Nephron progenitor cell (in vitro differentiated cells): ENCODE measurements around the gene TAP2.

Experiments used
- DNase-seq: peaks from one replicate; pipeline ENCODE4 v3.0.0; 2021
- H3K27ac Mint-ChIP-seq: 2 replicates; pipeline ENCODE4 v1.8.0; 2021; ENCODE audit warnings: mild to moderate bottlenecking, moderate library complexity, mixed read lengths
- H3K27me3 Mint-ChIP-seq: 2 replicates; pipeline ENCODE4 v1.8.0; 2021; ENCODE audit warnings: mild to moderate bottlenecking, low read depth, mixed read lengths; ENCODE audit not compliant: poor library complexity
- H3K36me3 Mint-ChIP-seq: 2 replicates; pipeline ENCODE4 v1.8.0; 2021; ENCODE audit warnings: low read depth, mixed read lengths
- H3K4me1 Mint-ChIP-seq: 2 replicates; pipeline ENCODE4 v1.8.0; 2021; ENCODE audit warnings: mixed read lengths
- H3K4me3 Mint-ChIP-seq: 2 replicates; pipeline ENCODE4 v1.8.0; 2021; ENCODE audit warnings: mild to moderate bottlenecking, moderate library complexity, mixed read lengths
- H3K9me3 Mint-ChIP-seq: 2 replicates; pipeline ENCODE4 v1.8.0; 2021; ENCODE audit warnings: mild to moderate bottlenecking, moderate library complexity, mixed read lengths
- TF ChIP-seq, protein P1 (sequence below): fragments of 200-600 bp; sonication (generic); IDR thresholded peaks from 2 replicates; pipeline ENCODE4 v1.5.0; 2021; ENCODE audit warnings: antibody characterized with exemption

Gene TAP2

DNA sequence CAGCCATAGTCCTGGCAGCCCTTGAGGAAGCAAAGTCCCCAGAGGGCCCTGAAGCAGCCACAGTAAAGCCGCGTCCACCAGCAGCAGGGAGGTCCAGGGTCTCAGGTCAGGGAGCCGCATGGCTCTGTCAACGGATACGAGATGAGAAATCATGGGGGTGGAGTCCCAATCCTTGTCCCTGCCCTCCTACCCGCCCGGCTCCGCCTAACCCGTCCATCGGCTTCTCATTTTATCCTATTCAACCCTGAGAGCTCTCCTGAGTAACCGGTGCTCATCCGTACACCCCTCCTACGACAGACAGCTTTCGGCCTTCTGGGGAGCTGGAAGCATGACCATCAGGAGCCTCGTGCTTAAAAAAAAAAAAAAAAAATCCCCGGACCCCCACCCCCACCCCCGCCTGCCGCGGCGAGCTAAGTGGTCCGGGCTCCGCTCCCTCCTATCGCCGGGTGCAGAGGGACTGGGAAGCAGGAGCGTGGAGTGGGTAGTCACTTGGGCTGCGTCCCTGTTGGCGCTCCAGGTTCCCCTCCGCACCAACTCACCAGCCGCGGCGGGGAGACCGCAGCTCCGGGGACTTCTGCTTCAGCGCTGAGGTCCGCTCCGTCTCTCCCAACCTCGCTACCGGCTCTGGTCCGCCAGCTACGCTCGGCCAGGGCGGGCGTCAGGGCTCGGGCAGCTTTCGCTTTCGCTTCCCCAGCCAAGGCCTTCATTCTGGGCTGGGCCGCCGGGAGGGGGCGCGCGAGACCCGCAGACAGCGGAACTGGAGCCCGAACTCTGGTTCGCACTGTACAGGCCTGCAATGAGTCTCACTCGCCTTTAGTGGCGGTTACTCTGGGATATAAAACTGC lies at the start of gene TAP2:
TSS of gene TAP2 (minus strand) at position 626 of the 845 bp plus-strand sequence. CDS start at position 120, 506 bp downstream.
- peaks cover 3% of the 10 kb centered on the region for H3K9me3 Mint-ChIP-seq
- TF ChIP-seq, protein P1, sequence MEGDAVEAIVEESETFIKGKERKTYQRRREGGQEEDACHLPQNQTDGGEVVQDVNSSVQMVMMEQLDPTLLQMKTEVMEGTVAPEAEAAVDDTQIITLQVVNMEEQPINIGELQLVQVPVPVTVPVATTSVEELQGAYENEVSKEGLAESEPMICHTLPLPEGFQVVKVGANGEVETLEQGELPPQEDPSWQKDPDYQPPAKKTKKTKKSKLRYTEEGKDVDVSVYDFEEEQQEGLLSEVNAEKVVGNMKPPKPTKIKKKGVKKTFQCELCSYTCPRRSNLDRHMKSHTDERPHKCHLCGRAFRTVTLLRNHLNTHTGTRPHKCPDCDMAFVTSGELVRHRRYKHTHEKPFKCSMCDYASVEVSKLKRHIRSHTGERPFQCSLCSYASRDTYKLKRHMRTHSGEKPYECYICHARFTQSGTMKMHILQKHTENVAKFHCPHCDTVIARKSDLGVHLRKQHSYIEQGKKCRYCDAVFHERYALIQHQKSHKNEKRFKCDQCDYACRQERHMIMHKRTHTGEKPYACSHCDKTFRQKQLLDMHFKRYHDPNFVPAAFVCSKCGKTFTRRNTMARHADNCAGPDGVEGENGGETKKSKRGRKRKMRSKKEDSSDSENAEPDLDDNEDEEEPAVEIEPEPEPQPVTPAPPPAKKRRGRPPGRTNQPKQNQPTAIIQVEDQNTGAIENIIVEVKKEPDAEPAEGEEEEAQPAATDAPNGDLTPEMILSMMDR = peak; percentile 93
- H3K4me3 Mint-ChIP-seq = peak within 1 kb of the TSS; percentile 85
- no peak within 1 kb of the TSS for H3K27ac Mint-ChIP-seq
- peak; percentile 99 for DNase-seq
- H3K36me3 Mint-ChIP-seq = no peaks in the 10 kb centered on the region
- H3K27me3 Mint-ChIP-seq = peaks cover 93% of the 10 kb centered on the region
- H3K4me1 Mint-ChIP-seq = peaks cover 12% of the 10 kb centered on the region

GRCh38 chr6:32887616-32888015 lies 49.1 kb upstream of the TAP2 start:
- Mint-ChIP-seq H3K27ac (no peak overlapping the region), H3K9me3 (no peaks in the 10 kb centered on the region), H3K4me1 (peaks cover 14% of the 10 kb centered on the region), H3K36me3 (no peaks in the 10 kb centered on the region), H3K27me3 (peaks cover 40% of the 10 kb centered on the region), H3K4me3 (no peak overlapping the region)
- DNase-seq = no peak
- TF ChIP-seq, protein P1 = no peak

DNA sequence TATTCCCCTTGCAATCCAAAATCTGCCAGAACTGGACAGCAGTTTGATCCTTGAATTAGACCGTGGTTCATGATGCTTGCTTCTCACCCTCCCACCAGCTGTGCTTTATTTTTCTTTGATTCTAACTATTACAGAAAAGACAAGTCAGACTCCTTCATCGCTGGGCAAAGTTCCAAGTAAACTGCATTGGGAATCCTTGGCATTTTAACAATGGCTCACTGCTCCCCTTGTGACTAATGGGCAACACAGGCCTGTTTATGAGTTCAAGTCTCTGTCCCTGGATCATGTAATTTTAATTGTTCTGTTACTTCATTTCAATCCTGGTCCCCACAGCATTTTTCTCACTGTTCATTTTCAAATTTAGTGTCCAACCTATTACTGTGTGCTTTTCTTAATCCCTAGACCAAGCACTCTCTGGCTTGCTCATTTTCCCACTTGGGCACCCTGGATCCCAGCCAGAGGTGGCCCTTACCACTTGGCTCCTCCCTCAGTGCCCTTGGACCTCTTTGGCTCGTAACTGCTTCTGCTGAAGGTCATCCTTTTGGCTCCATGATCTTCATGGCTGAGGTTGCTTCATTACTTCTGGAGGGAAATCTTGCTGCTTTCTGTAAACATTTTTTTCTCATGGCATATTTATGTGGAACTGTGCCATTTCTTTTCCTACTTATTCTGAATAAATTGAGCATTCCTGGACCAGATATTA lies 48.3 kb upstream of the TAP2 start:
- no peak overlapping the region for H3K4me3 Mint-ChIP-seq
- TF ChIP-seq, protein P1 = no peak
- no peak for DNase-seq
- peaks cover 32% of the 10 kb centered on the region for H3K27me3 Mint-ChIP-seq
- H3K27ac Mint-ChIP-seq = no peak overlapping the region
- H3K9me3 Mint-ChIP-seq = no peaks in the 10 kb centered on the region
- no peaks in the 10 kb centered on the region for H3K36me3 Mint-ChIP-seq
- H3K4me1 Mint-ChIP-seq = peaks cover 14% of the 10 kb centered on the region

- no peak overlapping the region for H3K4me3 Mint-ChIP-seq
- peaks cover 14% of the 10 kb centered on the region for H3K4me1 Mint-ChIP-seq
- no peaks in the 10 kb centered on the region for H3K36me3 Mint-ChIP-seq
- no peak overlapping the region for H3K27ac Mint-ChIP-seq
- H3K27me3 Mint-ChIP-seq = peaks cover 32% of the 10 kb centered on the region
- no peak for DNase-seq
- H3K9me3 Mint-ChIP-seq = no peaks in the 10 kb centered on the region
- TF ChIP-seq, protein P1 = peak; percentile 54
These were observed 47.3 kb upstream of the TAP2 start for GRCh38 chr6:32885698-32886286.

GRCh38 chr6:32883789-32884188 lies 45.2 kb upstream of the TAP2 start:
- DNase-seq = no peak
- Mint-ChIP-seq H3K4me3 (no peak overlapping the region), H3K27ac (no peak overlapping the region), H3K27me3 (peaks cover 32% of the 10 kb centered on the region), H3K36me3 (no peaks in the 10 kb centered on the region), H3K4me1 (peaks cover 14% of the 10 kb centered on the region), H3K9me3 (peaks cover 5% of the 10 kb centered on the region)
- TF ChIP-seq, protein P1 = no peak
